Measurements from ENCODE around the gene OR2V2. TPM values are rescaled to one million over a fixed set of nuclear protein-coding genes. Genes with fewer than 3 reads are reported as not detected.

The OR2V2 gene
- total RNA-seq, 2 experiments from 2014 or later, result not detected

- ChIA-PET CTCF (no interaction called here), POLR2A (no interaction called here)
- Histone ChIP-seq H3K4me3 (ENCODE audit: low read length) (no peak overlapping the region), H3K27me3 (ENCODE audit: control insufficient read depth in 1 of 2, insufficient read depth in 2 of 2, low read length in 2 of 2) (peaks cover 1 to 7% of the 10 kb centered on the region in 2 experiments), H3K27ac (ENCODE audit: low read depth in 1 of 2, low read length in 2 of 2) (no peak overlapping the region), H3K4me1 (ENCODE audit: insufficient read depth, low read length) (no peaks in the 10 kb centered on the region), H3K9me3 (ENCODE audit: control insufficient read depth in 1 of 2, insufficient read depth in 1 of 2, low read length in 2 of 2) (peaks cover 16 to 21% of the 10 kb centered on the region in 2 experiments), H3K36me3 (ENCODE audit: insufficient read depth, low read length) (no peaks in the 10 kb centered on the region)
- Mint-ChIP-seq H3K27ac (no peak overlapping the region), H3K9me3 (peaks cover 18% of the 10 kb centered on the region), H3K36me3 (ENCODE audit: low read depth) (no peaks in the 10 kb centered on the region), H3K27me3 (peaks cover 46% of the 10 kb centered on the region), H3K4me3 (no peak overlapping the region), H3K4me1 (ENCODE audit: low read depth) (no peaks in the 10 kb centered on the region)
- no peak for TF ChIP-seq CTCF (IDR thresholded peaks at IDR 0.05)
- DNase-seq, result no peak
- no peak for ATAC-seq (ENCODE audit: poor library complexity)
- intact Hi-C loops (cut with DNase I, micrococcal nuclease), result no loop called here
These were observed 9.1 kb upstream of the OR2V2 start for GRCh38 chr5:181138258-181138657.

- Histone ChIP-seq H3K4me3 (ENCODE audit: low read length) (no peak overlapping the region), H3K4me1 (ENCODE audit: insufficient read depth, low read length) (no peaks in the 10 kb centered on the region), H3K36me3 (ENCODE audit: insufficient read depth, low read length) (no peaks in the 10 kb centered on the region), H3K27ac (ENCODE audit: low read depth in 1 of 2, low read length in 2 of 2) (no peak overlapping the region), H3K9me3 (ENCODE audit: control insufficient read depth in 1 of 2, insufficient read depth in 1 of 2, low read length in 2 of 2) (peaks cover 21 to 23% of the 10 kb centered on the region in 2 experiments), H3K27me3 (ENCODE audit: control insufficient read depth in 1 of 2, insufficient read depth in 2 of 2, low read length in 2 of 2) (peaks cover 7% of the 10 kb centered on the region in 2 experiments)
- ATAC-seq (ENCODE audit: poor library complexity) (no peak), DNase-seq (no peak)
- peaks cover 17% of the 10 kb centered on the region for H3K9me3 Mint-ChIP-seq
- H3K4me1 Mint-ChIP-seq (ENCODE audit: low read depth), result no peaks in the 10 kb centered on the region
- no peak overlapping the region for H3K27ac Mint-ChIP-seq
- no peaks in the 10 kb centered on the region for H3K36me3 Mint-ChIP-seq (ENCODE audit: low read depth)
- peaks cover 48% of the 10 kb centered on the region for H3K27me3 Mint-ChIP-seq
- ChIA-PET CTCF (no interaction called here), POLR2A (no interaction called here)
- H3K4me3 Mint-ChIP-seq, result no peak overlapping the region
- intact Hi-C loops (cut with DNase I, micrococcal nuclease), result no loop called here
- no peak for TF ChIP-seq CTCF (IDR thresholded peaks at IDR 0.05)
These were observed 6.6 kb upstream of the OR2V2 start for GRCh38 chr5:181140766-181141165.

GRCh38 chr5:181142054-181142453 lies 5.3 kb upstream of the OR2V2 start:
- DNase-seq, result no peak
- peaks cover 17% of the 10 kb centered on the region for H3K9me3 Mint-ChIP-seq
- ChIA-PET CTCF (no interaction called here), POLR2A (no interaction called here)
- ATAC-seq (ENCODE audit: poor library complexity), result no peak
- no peaks in the 10 kb centered on the region for H3K36me3 Mint-ChIP-seq (ENCODE audit: low read depth)
- TF ChIP-seq CTCF (IDR thresholded peaks at IDR 0.05), result no peak
- no peak overlapping the region for H3K27ac ChIP-seq (ENCODE audit: low read depth in 1 of 2, low read length in 2 of 2)
- peaks cover 7 to 10% of the 10 kb centered on the region in 2 experiments for H3K27me3 ChIP-seq (ENCODE audit: control insufficient read depth in 1 of 2, insufficient read depth in 2 of 2, low read length in 2 of 2)
- H3K4me3 Mint-ChIP-seq, result no peak overlapping the region
- peaks cover 57% of the 10 kb centered on the region for H3K27me3 Mint-ChIP-seq
- no peaks in the 10 kb centered on the region for H3K4me1 Mint-ChIP-seq (ENCODE audit: low read depth)
- intact Hi-C loops (cut with DNase I, micrococcal nuclease), result no loop called here
- H3K36me3 ChIP-seq (ENCODE audit: insufficient read depth, low read length), result no peaks in the 10 kb centered on the region
- no peak overlapping the region for H3K27ac Mint-ChIP-seq
- H3K4me1 ChIP-seq (ENCODE audit: insufficient read depth, low read length), result no peaks in the 10 kb centered on the region
- peaks cover 15 to 21% of the 10 kb centered on the region in 2 experiments for H3K9me3 ChIP-seq (ENCODE audit: control insufficient read depth in 1 of 2, insufficient read depth in 1 of 2, low read length in 2 of 2)
- H3K4me3 ChIP-seq (ENCODE audit: low read length), result no peak overlapping the region
